Activated T-cell treated with anti-CD3 and anti-CD28 coated beads, Interleukin-2, amount 50 U/mL, for 24 hours (primary cell): Measurements from ENCODE around the gene MEDAG.

Experiments
- DNase-seq: peaks from one replicate; pipeline ENCODE4 v3.0.0-alpha.2; 2020
- H3K27ac Mint-ChIP-seq: 2 replicates; pipeline ENCODE4 v1.8.0; 2020; ENCODE audit warnings: mild to moderate bottlenecking, mixed read lengths
- H3K27me3 Mint-ChIP-seq: 2 replicates; pipeline ENCODE4 v1.8.0; 2020; ENCODE audit warnings: mixed read lengths
- H3K36me3 Mint-ChIP-seq: 2 replicates; pipeline ENCODE4 v1.8.0; 2020; ENCODE audit warnings: low read depth, mixed read lengths
- H3K4me1 Mint-ChIP-seq: 2 replicates; pipeline ENCODE4 v1.8.0; 2020; ENCODE audit warnings: low read depth, mixed read lengths
- H3K4me3 Mint-ChIP-seq: 2 replicates; pipeline ENCODE4 v1.8.0; 2020; ENCODE audit warnings: mild to moderate bottlenecking, moderate library complexity, mixed read lengths
- H3K9me3 Mint-ChIP-seq: 2 replicates; pipeline ENCODE4 v1.8.0; 2020; ENCODE audit warnings: mixed read lengths

Gene MEDAG

GRCh38 chr13:30869491-30869890 lies 36.6 kb upstream of the MEDAG start:
- H3K4me1 Mint-ChIP-seq, result peaks cover 6% of the 10 kb centered on the region
- peaks cover 17% of the 10 kb centered on the region for H3K27me3 Mint-ChIP-seq
- H3K36me3 Mint-ChIP-seq, result no peaks in the 10 kb centered on the region
- H3K4me3 Mint-ChIP-seq, result no peak overlapping the region
- no peak overlapping the region for H3K27ac Mint-ChIP-seq
- DNase-seq, result no peak
- H3K9me3 Mint-ChIP-seq, result no peaks in the 10 kb centered on the region

GRCh38 chr13:30870049-30870884 lies 35.8 kb upstream of the MEDAG start:
- Mint-ChIP-seq H3K4me1 (peaks cover 5% of the 10 kb centered on the region), H3K4me3 (no peak overlapping the region), H3K9me3 (no peaks in the 10 kb centered on the region), H3K27ac (no peak overlapping the region), H3K36me3 (no peaks in the 10 kb centered on the region), H3K27me3 (peaks cover 25% of the 10 kb centered on the region)
- peak; percentile 51 for DNase-seq

DNA sequence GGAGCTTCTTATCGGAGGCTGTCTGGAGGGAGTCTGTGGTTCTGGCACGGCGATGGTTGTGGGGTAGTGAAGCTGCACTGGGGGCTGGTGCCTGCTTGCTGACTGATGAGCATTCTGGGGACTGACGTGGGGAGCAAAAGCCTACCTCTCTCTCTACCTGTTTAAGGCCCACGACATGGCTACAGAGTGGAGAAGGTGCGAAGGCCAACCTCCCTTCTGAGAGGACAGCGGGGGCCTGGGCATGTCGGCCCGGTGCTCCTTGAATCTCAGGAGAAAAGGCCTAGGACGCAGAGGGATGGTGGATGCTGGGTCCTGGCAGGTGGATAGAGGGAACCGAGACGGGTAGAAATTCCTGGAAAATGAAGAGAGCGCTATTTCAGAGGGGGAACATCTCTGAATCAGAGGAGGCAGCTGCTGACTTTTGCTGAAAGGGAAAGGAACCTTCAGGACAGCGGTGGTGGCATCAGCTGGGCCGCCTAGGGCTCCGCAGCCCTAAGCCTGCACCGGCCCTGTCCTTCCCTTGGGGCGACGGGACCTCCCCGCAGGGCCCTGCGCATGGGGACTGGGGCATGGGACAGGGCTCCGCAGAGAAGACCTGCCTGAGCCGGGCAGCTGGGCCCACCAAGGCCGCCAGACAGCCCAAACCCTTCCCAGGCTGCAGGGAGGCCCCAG lies 35.0 kb upstream of the MEDAG start:
- peaks cover 29% of the 10 kb centered on the region for H3K27me3 Mint-ChIP-seq
- H3K36me3 Mint-ChIP-seq, result no peaks in the 10 kb centered on the region
- no peak for DNase-seq
- H3K9me3 Mint-ChIP-seq, result no peaks in the 10 kb centered on the region
- H3K4me3 Mint-ChIP-seq, result no peak overlapping the region
- H3K27ac Mint-ChIP-seq, result no peak overlapping the region
- no peaks in the 10 kb centered on the region for H3K4me1 Mint-ChIP-seq

DNA sequence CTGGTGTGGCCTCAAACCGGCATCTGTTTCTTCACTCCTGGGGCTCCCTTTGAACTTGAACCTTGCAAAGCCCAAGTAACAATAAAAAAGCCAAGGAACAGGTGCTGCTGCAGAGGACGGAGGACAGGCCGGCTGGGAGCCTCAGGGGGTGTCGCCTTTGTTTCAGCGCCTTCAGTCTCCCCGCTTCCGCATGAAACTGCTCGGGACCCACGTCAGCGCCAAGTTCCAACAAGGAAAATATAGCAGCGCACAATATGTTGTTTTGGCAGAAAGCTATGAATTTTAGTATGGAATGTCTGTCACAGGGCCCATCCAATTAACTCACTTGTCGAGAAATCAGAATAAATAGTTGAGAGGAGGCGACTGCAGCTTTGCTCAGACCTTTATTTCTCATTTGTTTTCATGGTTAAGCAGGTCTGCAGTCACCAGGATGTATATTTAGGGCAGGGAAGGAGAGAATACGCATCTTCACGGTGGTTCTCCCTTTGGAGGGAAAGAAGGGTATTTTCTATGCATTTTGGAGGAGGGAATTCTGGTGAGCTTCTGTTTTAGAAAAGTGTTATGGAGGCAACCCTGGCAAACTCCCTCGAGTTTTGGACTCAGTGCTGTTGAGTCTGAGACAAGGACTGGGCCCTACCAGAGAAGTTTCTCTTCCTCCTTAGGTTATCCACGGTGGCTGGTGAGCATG lies 34.3 kb upstream of the MEDAG start:
- Mint-ChIP-seq H3K36me3 (no peaks in the 10 kb centered on the region), H3K4me3 (no peak overlapping the region), H3K4me1 (no peaks in the 10 kb centered on the region), H3K27me3 (peaks cover 28% of the 10 kb centered on the region), H3K27ac (no peak overlapping the region), H3K9me3 (no peaks in the 10 kb centered on the region)
- DNase-seq, result no peak

- H3K27me3 Mint-ChIP-seq, result peaks cover 28% of the 10 kb centered on the region
- no peak overlapping the region for H3K4me3 Mint-ChIP-seq
- no peak overlapping the region for H3K27ac Mint-ChIP-seq
Measured at GRCh38 chr13:30872276-30872594, 33.8 kb upstream of the MEDAG start.

DNA sequence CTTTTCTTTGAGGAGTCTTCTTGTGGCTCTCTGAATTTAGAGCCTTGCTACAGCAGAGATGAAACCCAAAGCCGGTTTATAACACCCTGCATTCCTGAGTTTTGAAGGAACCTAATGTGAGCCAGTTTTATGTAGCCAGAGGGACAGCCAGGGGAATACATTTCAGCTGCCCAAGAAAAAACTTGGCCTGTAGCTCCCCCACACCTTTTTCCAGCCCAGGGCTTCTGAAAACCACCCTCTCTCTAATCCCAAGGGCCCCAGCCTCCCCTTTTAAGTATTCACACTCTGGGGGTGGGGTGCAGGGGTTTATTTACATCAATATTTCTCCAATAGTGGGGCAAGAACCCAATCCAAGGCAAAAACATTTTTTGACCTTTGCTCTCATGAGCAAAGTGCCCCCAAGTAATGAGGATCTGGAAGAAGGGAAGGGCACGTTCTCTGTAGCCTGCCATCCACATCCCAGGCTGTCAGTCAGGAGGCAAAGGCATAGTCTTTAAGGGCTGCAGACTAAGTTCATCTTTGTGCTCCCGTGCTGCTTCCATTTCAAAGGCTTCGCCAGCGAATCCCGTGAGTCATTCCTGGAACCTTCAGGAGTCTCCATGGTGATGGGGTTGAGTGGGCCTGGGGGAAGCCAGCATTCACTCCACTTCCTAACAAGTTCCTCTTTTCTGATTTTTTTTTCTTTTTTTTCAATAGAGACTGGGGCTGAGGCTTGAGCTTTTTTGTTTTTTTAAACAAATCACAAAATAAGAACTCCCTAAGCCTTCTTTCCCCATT lies 33.2 kb upstream of the MEDAG start:
- peaks cover 26% of the 10 kb centered on the region for H3K27me3 Mint-ChIP-seq
- H3K27ac Mint-ChIP-seq, result no peak overlapping the region
- H3K9me3 Mint-ChIP-seq, result no peaks in the 10 kb centered on the region
- no peak overlapping the region for H3K4me3 Mint-ChIP-seq
- DNase-seq, result no peak
- no peaks in the 10 kb centered on the region for H3K4me1 Mint-ChIP-seq
- H3K36me3 Mint-ChIP-seq, result no peaks in the 10 kb centered on the region

More at GRCh38 chr13:30872276-30872594, 33.8 kb upstream of the MEDAG start:
- H3K4me1 Mint-ChIP-seq, result no peaks in the 10 kb centered on the region
- DNase-seq, result no peak
- no peaks in the 10 kb centered on the region for H3K9me3 Mint-ChIP-seq
- no peaks in the 10 kb centered on the region for H3K36me3 Mint-ChIP-seq

- Mint-ChIP-seq H3K9me3 (no peaks in the 10 kb centered on the region), H3K27ac (no peak overlapping the region), H3K4me1 (no peaks in the 10 kb centered on the region), H3K4me3 (no peak overlapping the region), H3K27me3 (peaks cover 24% of the 10 kb centered on the region), H3K36me3 (no peaks in the 10 kb centered on the region)
- no peak for DNase-seq
Measured at GRCh38 chr13:30873499-30873898, 32.6 kb upstream of the MEDAG start.

- Mint-ChIP-seq H3K9me3 (no peaks in the 10 kb centered on the region), H3K27ac (no peak overlapping the region), H3K27me3 (peaks cover 26% of the 10 kb centered on the region), H3K4me3 (no peak overlapping the region), H3K4me1 (no peaks in the 10 kb centered on the region), H3K36me3 (no peaks in the 10 kb centered on the region)
- no peak for DNase-seq
Measured at GRCh38 chr13:30874111-30874510, 32.0 kb upstream of the MEDAG start.

GRCh38 chr13:30874561-30874960 lies 31.5 kb upstream of the MEDAG start:
- Mint-ChIP-seq H3K4me3 (no peak overlapping the region), H3K27me3 (peaks cover 25% of the 10 kb centered on the region), H3K36me3 (no peaks in the 10 kb centered on the region), H3K9me3 (no peaks in the 10 kb centered on the region), H3K4me1 (no peaks in the 10 kb centered on the region), H3K27ac (no peak overlapping the region)
- no peak for DNase-seq

GRCh38 chr13:30877335-30877734 lies 28.7 kb upstream of the MEDAG start:
- H3K27ac Mint-ChIP-seq, result no peak overlapping the region
- no peak overlapping the region for H3K4me3 Mint-ChIP-seq
- no peak for DNase-seq
- H3K9me3 Mint-ChIP-seq, result no peaks in the 10 kb centered on the region
- peaks cover 43% of the 10 kb centered on the region for H3K27me3 Mint-ChIP-seq
- H3K4me1 Mint-ChIP-seq, result no peaks in the 10 kb centered on the region
- H3K36me3 Mint-ChIP-seq, result no peaks in the 10 kb centered on the region

DNA sequence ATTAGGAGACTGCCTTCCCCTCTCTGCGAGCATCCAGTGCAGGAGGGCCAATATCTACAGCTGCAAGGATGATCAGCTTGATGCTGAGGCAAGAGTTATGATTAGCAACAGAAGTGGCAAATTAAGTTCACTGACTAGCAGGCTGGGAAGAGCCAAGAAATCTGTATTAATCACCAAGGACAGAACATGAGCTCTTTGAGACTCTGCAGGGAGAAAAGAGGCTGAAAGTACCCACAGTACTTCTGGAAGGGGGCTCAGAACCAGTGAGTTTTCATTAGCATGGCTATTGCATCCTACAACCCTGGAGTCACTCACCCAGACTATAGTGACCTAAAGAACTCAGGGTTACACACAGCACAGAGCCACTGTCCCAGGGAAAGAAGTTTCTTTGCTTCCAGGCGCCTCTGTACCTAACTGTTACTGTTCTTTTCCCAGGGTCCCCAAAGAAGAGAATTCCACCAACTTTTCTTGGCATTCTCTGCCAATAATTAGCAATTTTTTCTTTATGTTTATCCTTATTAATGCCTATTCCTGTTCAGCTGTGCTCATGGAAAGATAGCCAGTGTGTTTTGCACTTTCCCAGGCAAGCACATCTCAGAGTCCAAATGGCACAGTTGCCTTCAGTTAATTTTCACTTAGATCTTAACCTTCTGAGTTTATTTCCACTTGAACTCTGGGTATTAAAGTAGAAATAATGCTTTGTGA lies 25.8 kb upstream of the MEDAG start:
- Mint-ChIP-seq H3K4me3 (no peak overlapping the region), H3K27ac (no peak overlapping the region), H3K9me3 (peaks cover 8% of the 10 kb centered on the region), H3K4me1 (peaks cover 14% of the 10 kb centered on the region), H3K27me3 (peaks cover 35% of the 10 kb centered on the region), H3K36me3 (no peaks in the 10 kb centered on the region)
- DNase-seq, result no peak

GRCh38 chr13:30880856-30881155 lies 25.3 kb upstream of the MEDAG start:
- Mint-ChIP-seq H3K9me3 (peaks cover 8% of the 10 kb centered on the region), H3K27me3 (peaks cover 31% of the 10 kb centered on the region), H3K36me3 (no peaks in the 10 kb centered on the region), H3K4me3 (no peak overlapping the region), H3K27ac (no peak overlapping the region), H3K4me1 (peaks cover 14% of the 10 kb centered on the region)
- DNase-seq, result no peak

DNA sequence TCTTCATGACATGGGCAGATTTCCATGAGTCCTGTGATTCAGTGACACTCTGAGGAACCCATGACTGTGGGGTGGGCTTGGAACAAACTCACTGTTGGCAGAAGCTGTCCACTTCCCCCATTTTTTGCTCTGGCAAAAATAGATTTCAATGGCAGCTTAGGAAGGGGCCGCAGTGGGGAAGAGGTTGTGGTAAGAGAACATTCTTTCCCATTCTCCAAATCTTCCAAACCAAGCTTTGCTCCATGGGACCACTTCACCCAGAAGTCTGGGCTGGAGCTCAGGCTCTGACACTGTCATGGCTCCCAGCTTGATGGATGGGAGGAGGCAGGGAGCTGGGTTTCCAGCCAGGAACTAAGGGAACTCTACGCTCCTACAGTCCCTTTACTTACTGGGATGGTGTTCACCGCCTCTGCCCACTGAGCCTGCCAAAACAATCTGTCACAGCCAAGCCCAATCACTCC lies 24.9 kb upstream of the MEDAG start:
- no peak for DNase-seq
- H3K4me1 Mint-ChIP-seq, result peaks cover 16% of the 10 kb centered on the region
- peaks cover 29% of the 10 kb centered on the region for H3K27me3 Mint-ChIP-seq
- no peak overlapping the region for H3K27ac Mint-ChIP-seq
- H3K4me3 Mint-ChIP-seq, result no peak overlapping the region
- H3K36me3 Mint-ChIP-seq, result no peaks in the 10 kb centered on the region
- peaks cover 8% of the 10 kb centered on the region for H3K9me3 Mint-ChIP-seq
